WTC11 (cell line): ENCODE data around the gene POFUT2. TPM values are rescaled to one million over a fixed set of nuclear protein-coding genes. Genes with fewer than 3 reads are reported as not detected.

Experiments
- ATAC-seq: fragments of 200-7000 bp; cut with Tn5 transposase; 2 replicates; pipeline ENCODE4 v1.10.0; 2021; ENCODE audit warnings: mild to moderate bottlenecking, moderate library complexity
- CTCF ChIA-PET: fragments of 300-600 bp; sonication (Branson Sonifier 250); formaldehyde crosslinking; loops from one replicate; lab custom pipeline; 2021; ENCODE audit warnings: antibody characterized with exemption; lab: Charles Lee
- POLR2A ChIA-PET: fragments of 350-600 bp; sonication (Branson Sonifier 250); formaldehyde crosslinking; loops from one replicate; lab custom pipeline; 2021; ENCODE audit warnings: antibody characterized with exemption; lab: Charles Lee
- DNase-seq: peaks from one replicate; pipeline ENCODE4 v3.0.0; 2021; ENCODE audit warnings: low spot score
- H3K27ac Mint-ChIP-seq: 2 replicates; pipeline ENCODE4 v1.8.0; 2021; ENCODE audit warnings: mixed read lengths
- H3K27me3 Mint-ChIP-seq: 2 replicates; pipeline ENCODE4 v1.8.0; 2021; ENCODE audit warnings: low read depth, mild to moderate bottlenecking, moderate library complexity, mixed read lengths
- H3K36me3 Mint-ChIP-seq: 2 replicates; pipeline ENCODE4 v1.8.0; 2021; ENCODE audit warnings: mixed read lengths
- H3K4me1 Mint-ChIP-seq: 2 replicates; pipeline ENCODE4 v1.8.0; 2022; ENCODE audit warnings: mixed read lengths
- H3K4me3 Mint-ChIP-seq: 2 replicates; pipeline ENCODE4 v1.8.0; 2021; ENCODE audit warnings: mild to moderate bottlenecking, moderate library complexity, mixed read lengths
- H3K9me3 Mint-ChIP-seq: 2 replicates; pipeline ENCODE4 v1.8.0; 2021; ENCODE audit warnings: mixed read lengths
- ESRRA ChIP-seq: sonication (generic); formaldehyde crosslinking; IDR thresholded peaks from 2 replicates; pipeline ENCODE4 v1.8.1; 2022; ENCODE audit warnings: mild to moderate bottlenecking, missing genetic modification reagents, borderline replicate concordance
- FOXP1 ChIP-seq: sonication (generic); formaldehyde crosslinking; IDR thresholded peaks from 2 replicates; pipeline ENCODE4 v1.8.0; 2022; ENCODE audit warnings: missing genetic modification reagents, mild to moderate bottlenecking, moderate library complexity, borderline replicate concordance
- GABPB1 ChIP-seq: sonication (generic); formaldehyde crosslinking; IDR thresholded peaks from 2 replicates; pipeline ENCODE4 v1.8.1; 2023; ENCODE audit warnings: mild to moderate bottlenecking, missing genetic modification reagents
- GRHL2 ChIP-seq: fragments of 250-450 bp; sonication (Bioruptor Pico); IDR thresholded peaks from 2 replicates; pipeline ENCODE4 v1.8.0; 2022; ENCODE audit warnings: mild to moderate bottlenecking, moderate library complexity; ENCODE audit not compliant: insufficient replicate concordance, severe bottlenecking
- JAZF1 ChIP-seq: fragments of 250-450 bp; sonication (Bioruptor Pico); IDR thresholded peaks from 2 replicates; pipeline ENCODE4 v1.9.0; 2021; ENCODE audit warnings: moderate library complexity, mild to moderate bottlenecking, inconsistent platforms
- NFYB ChIP-seq: sonication (generic); formaldehyde crosslinking; conservative IDR thresholded peaks from 2 replicates; pipeline ENCODE4 v1.8.0; 2022; ENCODE audit warnings: low read depth, missing genetic modification reagents
- RELA ChIP-seq: sonication (generic); formaldehyde crosslinking; IDR thresholded peaks from 2 replicates; pipeline ENCODE4 v1.8.1; 2022; ENCODE audit warnings: missing genetic modification reagents, mild to moderate bottlenecking, borderline replicate concordance
- RORB ChIP-seq: fragments of 250-450 bp; sonication (Bioruptor Pico); IDR thresholded peaks from 2 replicates; pipeline ENCODE4 v1.9.0; 2021; ENCODE audit warnings: mild to moderate bottlenecking
- ZNF232 ChIP-seq: sonication (generic); formaldehyde crosslinking; IDR thresholded peaks from 2 replicates; pipeline ENCODE4 v1.8.0; 2022; ENCODE audit warnings: mild to moderate bottlenecking, missing genetic modification reagents
- ZNF671 ChIP-seq: fragments of 250-450 bp; sonication (Bioruptor Pico); IDR thresholded peaks from 2 replicates; pipeline ENCODE4 v1.8.0; 2021; ENCODE audit warnings: mild to moderate bottlenecking
- total RNA-seq: library from RNA; stranded (reverse); gene quantifications from 3 replicates; pipeline ENCODE4 v1.2.3, GENCODE V29; 2021
- TF ChIP-seq, protein P1 (sequence below): sonication (generic); formaldehyde crosslinking; IDR thresholded peaks from 2 replicates; pipeline ENCODE4 v1.8.1; 2023; ENCODE audit warnings: mild to moderate bottlenecking, missing genetic modification reagents
- TF ChIP-seq, protein P2 (sequence below): sonication (generic); formaldehyde crosslinking; IDR thresholded peaks from 2 replicates; pipeline ENCODE4 v1.8.0; 2022; ENCODE audit warnings: mild to moderate bottlenecking, missing genetic modification reagents
- TF ChIP-seq, protein P3 (sequence below): fragments of 250-450 bp; sonication (Bioruptor Pico); IDR thresholded peaks from 2 replicates; pipeline ENCODE4 v2.1.2; 2022; ENCODE audit warnings: mild to moderate bottlenecking, moderate library complexity
- TF ChIP-seq, protein P4 (sequence below): sonication (generic); formaldehyde crosslinking; IDR thresholded peaks from 2 replicates; pipeline ENCODE4 v1.8.1; 2023; ENCODE audit warnings: mild to moderate bottlenecking, missing genetic modification reagents
- TF ChIP-seq, protein P5 (sequence below): sonication (generic); formaldehyde crosslinking; IDR thresholded peaks from 2 replicates; pipeline ENCODE4 v1.8.1; 2022; ENCODE audit warnings: mild to moderate bottlenecking, missing genetic modification reagents, moderate library complexity, borderline replicate concordance
- TF ChIP-seq, protein P6 (sequence below): sonication (generic); formaldehyde crosslinking; IDR thresholded peaks from 2 replicates; pipeline ENCODE4 v1.8.1; 2023; ENCODE audit warnings: mild to moderate bottlenecking, moderate library complexity, missing genetic modification reagents
- TF ChIP-seq, protein P7 (sequence below): sonication (generic); formaldehyde crosslinking; IDR thresholded peaks from 2 replicates; pipeline ENCODE4 v1.8.1; 2023; ENCODE audit warnings: mild to moderate bottlenecking, missing genetic modification reagents, moderate library complexity
- TF ChIP-seq, protein P8 (sequence below): fragments of 250-450 bp; sonication (Bioruptor Pico); IDR thresholded peaks from 2 replicates; pipeline ENCODE4 v1.9.0; 2021; ENCODE audit warnings: mild to moderate bottlenecking, borderline replicate concordance

The POFUT2 gene
- total RNA-seq, 1 experiment from 2014 or later, result 39.7 TPM

DNA sequence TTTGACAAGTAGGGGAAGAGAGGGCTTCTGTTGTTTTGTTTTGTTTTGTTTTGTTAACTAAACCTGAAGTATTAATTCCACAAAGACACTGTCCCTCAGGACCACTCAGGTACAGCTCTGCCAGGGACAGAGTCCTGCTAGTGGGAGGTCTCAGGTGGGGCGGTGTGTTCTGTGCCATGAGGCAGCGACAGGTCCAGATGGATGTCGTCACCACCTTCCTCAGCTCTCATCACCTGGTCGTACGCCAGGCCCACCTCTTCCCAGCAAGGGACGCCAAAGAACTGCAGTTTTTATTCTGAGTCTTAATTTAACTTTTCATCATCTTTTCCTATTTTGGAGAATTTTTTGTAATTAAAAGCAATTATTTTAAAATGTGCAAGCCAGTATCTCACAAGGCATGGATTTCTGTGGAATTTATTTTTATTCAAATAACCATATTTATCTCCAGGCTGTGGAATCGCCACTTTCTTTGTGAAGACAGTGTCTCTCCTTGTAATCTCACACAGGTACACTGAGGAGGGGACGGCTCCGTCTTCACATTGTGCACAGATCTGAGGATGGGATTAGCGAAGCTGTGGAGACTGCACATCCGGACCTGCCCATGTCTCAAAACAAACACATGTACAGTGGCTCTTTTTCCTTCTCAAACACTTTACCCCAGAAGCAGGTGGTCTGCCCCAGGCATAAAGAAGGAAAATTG is 62.5 kb downstream of the POFUT2 start:
- TF ChIP-seq, protein P1, sequence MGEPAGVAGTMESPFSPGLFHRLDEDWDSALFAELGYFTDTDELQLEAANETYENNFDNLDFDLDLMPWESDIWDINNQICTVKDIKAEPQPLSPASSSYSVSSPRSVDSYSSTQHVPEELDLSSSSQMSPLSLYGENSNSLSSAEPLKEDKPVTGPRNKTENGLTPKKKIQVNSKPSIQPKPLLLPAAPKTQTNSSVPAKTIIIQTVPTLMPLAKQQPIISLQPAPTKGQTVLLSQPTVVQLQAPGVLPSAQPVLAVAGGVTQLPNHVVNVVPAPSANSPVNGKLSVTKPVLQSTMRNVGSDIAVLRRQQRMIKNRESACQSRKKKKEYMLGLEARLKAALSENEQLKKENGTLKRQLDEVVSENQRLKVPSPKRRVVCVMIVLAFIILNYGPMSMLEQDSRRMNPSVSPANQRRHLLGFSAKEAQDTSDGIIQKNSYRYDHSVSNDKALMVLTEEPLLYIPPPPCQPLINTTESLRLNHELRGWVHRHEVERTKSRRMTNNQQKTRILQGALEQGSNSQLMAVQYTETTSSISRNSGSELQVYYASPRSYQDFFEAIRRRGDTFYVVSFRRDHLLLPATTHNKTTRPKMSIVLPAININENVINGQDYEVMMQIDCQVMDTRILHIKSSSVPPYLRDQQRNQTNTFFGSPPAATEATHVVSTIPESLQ (CRISPR knock-in tag), result no peak
- TF ChIP-seq, protein P2, sequence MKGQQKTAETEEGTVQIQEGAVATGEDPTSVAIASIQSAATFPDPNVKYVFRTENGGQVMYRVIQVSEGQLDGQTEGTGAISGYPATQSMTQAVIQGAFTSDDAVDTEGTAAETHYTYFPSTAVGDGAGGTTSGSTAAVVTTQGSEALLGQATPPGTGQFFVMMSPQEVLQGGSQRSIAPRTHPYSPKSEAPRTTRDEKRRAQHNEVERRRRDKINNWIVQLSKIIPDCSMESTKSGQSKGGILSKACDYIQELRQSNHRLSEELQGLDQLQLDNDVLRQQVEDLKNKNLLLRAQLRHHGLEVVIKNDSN, result no peak
- TF ChIP-seq, protein P3, sequence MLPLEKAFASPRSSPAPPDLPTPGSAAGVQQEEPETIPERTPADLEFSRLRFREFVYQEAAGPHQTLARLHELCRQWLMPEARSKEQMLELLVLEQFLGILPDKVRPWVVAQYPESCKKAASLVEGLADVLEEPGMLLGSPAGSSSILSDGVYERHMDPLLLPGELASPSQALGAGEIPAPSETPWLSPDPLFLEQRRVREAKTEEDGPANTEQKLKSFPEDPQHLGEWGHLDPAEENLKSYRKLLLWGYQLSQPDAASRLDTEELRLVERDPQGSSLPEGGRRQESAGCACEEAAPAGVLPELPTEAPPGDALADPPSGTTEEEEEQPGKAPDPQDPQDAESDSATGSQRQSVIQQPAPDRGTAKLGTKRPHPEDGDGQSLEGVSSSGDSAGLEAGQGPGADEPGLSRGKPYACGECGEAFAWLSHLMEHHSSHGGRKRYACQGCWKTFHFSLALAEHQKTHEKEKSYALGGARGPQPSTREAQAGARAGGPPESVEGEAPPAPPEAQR, result no peak
- TF ChIP-seq ESRRA, result no peak
- TF ChIP-seq, protein P4, sequence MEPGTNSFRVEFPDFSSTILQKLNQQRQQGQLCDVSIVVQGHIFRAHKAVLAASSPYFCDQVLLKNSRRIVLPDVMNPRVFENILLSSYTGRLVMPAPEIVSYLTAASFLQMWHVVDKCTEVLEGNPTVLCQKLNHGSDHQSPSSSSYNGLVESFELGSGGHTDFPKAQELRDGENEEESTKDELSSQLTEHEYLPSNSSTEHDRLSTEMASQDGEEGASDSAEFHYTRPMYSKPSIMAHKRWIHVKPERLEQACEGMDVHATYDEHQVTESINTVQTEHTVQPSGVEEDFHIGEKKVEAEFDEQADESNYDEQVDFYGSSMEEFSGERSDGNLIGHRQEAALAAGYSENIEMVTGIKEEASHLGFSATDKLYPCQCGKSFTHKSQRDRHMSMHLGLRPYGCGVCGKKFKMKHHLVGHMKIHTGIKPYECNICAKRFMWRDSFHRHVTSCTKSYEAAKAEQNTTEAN (CRISPR knock-in tag), result no peak
- no peak for TF ChIP-seq GABPB1 (CRISPR knock-in tag)
- TF ChIP-seq ZNF232 (CRISPR knock-in tag), result no peak
- ATAC-seq (no peak), DNase-seq (no peak)
- Mint-ChIP-seq H3K4me1 (0 out of 2 replicates have a peak, but pooled peaks cover 2% of the 10 kb centered on the region), H3K36me3 (no peaks in the 10 kb centered on the region), H3K9me3 (no peaks in the 10 kb centered on the region), H3K27ac (no peak overlapping the region), H3K27me3 (no peaks in the 10 kb centered on the region; the same call in 1 of the 2 replicates), H3K4me3 (no peak overlapping the region)
- POLR2A ChIA-PET, result no interaction called here
- CTCF ChIA-PET, result interaction anchor here (0.9 to 1.1 kb wide), 2 partner anchors 87 to 88 kb away, joined by 3 to 4 read pairs; no protein-coding TSS in a partner anchor

DNA sequence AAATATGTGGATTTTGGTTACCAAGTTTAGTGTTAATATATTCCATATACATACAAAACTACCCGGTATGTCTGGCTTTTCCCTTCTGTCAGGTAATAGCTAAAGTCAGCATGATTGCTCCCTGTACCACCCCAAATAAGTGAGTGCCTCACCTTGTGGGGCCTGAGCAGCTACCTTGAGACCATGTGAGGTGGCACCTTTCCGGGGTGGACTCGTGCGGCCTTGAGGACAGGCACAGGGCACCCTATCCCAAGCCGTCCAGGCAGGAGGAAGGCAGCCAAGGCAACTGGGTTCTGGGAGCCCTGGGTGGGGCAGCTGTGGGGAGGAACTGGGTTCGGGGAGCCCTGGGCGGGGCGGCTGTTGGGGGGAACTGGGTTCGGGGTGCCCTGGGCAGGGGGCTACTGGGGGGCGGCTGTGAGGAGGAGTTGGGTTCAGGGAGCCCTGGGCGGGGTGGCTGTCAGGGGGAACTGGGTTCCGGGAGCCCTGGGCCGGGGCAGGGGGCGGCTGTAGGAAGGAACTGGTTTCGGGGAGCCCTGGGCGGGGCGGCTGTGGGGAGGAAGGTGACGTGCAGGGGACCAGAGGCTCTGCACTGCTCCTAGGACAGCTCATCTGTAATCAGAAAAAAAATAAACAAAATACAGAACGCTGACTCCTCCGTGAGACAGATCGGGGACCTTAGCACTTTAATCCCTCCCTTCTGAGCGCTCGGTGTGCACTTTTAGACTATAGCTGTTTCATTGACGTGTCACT is 63.3 kb downstream of the POFUT2 start:
- no peaks in the 10 kb centered on the region; the same call in 1 of the 2 replicates for H3K27me3 Mint-ChIP-seq
- ATAC-seq (no peak), DNase-seq (no peak)
- ChIA-PET POLR2A (no interaction called here), CTCF (interaction anchor here (0.9 to 1.2 kb wide), 3 partner anchors 84 to 87 kb away, joined by 3 to 4 read pairs (median 4); no protein-coding TSS in a partner anchor)
- no peak overlapping the region; the same call in 1 of the 2 replicates for H3K27ac Mint-ChIP-seq
- no peaks in the 10 kb centered on the region for H3K36me3 Mint-ChIP-seq
- H3K4me1 Mint-ChIP-seq, result peaks cover 10% of the 10 kb centered on the region; the same call in 1 of the 2 replicates
- H3K9me3 Mint-ChIP-seq, result no peaks in the 10 kb centered on the region
- no peak overlapping the region for H3K4me3 Mint-ChIP-seq
- TF ChIP-seq GRHL2 (CRISPR knock-in tag), result no peak
- TF ChIP-seq GABPB1 (CRISPR knock-in tag), result no peak
- TF ChIP-seq, protein P5, sequence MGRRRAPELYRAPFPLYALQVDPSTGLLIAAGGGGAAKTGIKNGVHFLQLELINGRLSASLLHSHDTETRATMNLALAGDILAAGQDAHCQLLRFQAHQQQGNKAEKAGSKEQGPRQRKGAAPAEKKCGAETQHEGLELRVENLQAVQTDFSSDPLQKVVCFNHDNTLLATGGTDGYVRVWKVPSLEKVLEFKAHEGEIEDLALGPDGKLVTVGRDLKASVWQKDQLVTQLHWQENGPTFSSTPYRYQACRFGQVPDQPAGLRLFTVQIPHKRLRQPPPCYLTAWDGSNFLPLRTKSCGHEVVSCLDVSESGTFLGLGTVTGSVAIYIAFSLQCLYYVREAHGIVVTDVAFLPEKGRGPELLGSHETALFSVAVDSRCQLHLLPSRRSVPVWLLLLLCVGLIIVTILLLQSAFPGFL (CRISPR knock-in tag), result no peak
- no peak for TF ChIP-seq NFYB
- TF ChIP-seq ZNF671 (CRISPR knock-in tag), result no peak
- no peak for TF ChIP-seq RELA
- TF ChIP-seq, protein P6, sequence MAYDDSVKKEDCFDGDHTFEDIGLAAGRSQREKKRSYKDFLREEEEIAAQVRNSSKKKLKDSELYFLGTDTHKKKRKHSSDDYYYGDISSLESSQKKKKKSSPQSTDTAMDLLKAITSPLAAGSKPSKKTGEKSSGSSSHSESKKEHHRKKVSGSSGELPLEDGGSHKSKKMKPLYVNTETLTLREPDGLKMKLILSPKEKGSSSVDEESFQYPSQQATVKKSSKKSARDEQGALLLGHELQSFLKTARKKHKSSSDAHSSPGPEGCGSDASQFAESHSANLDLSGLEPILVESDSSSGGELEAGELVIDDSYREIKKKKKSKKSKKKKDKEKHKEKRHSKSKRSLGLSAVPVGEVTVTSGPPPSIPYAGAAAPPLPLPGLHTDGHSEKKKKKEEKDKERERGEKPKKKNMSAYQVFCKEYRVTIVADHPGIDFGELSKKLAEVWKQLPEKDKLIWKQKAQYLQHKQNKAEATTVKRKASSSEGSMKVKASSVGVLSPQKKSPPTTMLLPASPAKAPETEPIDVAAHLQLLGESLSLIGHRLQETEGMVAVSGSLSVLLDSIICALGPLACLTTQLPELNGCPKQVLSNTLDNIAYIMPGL (CRISPR knock-in tag), result no peak
- no peak for TF ChIP-seq RORB (CRISPR knock-in tag)
- TF ChIP-seq, protein P7, sequence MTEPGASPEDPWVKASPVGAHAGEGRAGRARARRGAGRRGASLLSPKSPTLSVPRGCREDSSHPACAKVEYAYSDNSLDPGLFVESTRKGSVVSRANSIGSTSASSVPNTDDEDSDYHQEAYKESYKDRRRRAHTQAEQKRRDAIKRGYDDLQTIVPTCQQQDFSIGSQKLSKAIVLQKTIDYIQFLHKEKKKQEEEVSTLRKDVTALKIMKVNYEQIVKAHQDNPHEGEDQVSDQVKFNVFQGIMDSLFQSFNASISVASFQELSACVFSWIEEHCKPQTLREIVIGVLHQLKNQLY (CRISPR knock-in tag), result no peak
- TF ChIP-seq FOXP1, result no peak
- no peak for TF ChIP-seq JAZF1
- TF ChIP-seq, protein P8, sequence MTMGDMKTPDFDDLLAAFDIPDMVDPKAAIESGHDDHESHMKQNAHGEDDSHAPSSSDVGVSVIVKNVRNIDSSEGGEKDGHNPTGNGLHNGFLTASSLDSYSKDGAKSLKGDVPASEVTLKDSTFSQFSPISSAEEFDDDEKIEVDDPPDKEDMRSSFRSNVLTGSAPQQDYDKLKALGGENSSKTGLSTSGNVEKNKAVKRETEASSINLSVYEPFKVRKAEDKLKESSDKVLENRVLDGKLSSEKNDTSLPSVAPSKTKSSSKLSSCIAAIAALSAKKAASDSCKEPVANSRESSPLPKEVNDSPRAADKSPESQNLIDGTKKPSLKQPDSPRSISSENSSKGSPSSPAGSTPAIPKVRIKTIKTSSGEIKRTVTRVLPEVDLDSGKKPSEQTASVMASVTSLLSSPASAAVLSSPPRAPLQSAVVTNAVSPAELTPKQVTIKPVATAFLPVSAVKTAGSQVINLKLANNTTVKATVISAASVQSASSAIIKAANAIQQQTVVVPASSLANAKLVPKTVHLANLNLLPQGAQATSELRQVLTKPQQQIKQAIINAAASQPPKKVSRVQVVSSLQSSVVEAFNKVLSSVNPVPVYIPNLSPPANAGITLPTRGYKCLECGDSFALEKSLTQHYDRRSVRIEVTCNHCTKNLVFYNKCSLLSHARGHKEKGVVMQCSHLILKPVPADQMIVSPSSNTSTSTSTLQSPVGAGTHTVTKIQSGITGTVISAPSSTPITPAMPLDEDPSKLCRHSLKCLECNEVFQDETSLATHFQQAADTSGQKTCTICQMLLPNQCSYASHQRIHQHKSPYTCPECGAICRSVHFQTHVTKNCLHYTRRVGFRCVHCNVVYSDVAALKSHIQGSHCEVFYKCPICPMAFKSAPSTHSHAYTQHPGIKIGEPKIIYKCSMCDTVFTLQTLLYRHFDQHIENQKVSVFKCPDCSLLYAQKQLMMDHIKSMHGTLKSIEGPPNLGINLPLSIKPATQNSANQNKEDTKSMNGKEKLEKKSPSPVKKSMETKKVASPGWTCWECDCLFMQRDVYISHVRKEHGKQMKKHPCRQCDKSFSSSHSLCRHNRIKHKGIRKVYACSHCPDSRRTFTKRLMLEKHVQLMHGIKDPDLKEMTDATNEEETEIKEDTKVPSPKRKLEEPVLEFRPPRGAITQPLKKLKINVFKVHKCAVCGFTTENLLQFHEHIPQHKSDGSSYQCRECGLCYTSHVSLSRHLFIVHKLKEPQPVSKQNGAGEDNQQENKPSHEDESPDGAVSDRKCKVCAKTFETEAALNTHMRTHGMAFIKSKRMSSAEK, result no peak
